Inferior parietal cortex (tissue), 1 donor: ENCODE data around the gene CAPZA2.
"Not testable (repeated sequence)": the region's sequence is repeated elsewhere in the genome, so short reads cannot be mapped to it uniquely, and the experiment has no call there.

ENCODE experiments used
- DNase-seq: peaks from one replicate; pipeline ENCODE4 v3.0.0-alpha.2; 2016; ENCODE audit errors: extremely low spot score

The CAPZA2 gene

DNA sequence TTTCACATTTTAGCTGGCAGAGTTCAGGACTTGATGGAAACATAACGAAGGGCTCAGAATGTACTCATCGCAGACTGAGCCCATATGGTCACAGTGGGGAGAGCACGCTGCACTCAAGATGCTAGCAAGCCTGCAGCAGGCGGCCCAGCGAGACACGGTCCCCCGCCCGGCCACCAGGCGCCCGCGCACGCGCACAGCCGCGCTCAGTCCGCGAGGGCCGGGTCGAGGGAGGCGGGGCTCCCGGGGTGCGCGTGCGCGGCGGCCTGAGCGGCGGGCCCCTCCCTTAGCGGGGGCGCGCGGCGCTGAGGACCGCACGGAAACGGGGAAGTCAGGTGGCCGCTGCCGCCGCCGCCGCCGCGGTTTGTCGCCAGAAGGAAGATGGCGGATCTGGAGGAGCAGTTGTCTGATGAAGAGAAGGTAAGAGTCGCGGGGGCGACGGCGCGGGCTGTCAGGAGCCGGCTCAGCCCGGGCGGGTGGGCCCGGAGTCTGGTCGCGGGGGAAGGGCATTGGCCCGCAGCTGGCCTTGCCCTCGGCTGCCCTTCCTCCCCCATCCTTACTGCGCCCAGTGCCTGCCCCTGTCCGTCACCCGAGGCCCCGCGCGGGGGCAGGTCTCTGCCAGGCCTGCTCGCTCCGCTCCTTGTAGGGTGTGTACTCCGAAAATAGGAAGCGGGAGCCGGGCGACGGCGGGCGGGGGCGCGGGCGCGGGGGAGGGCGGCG lies at the start of gene CAPZA2:
TSS of gene CAPZA2 (plus strand) at position 354 of the 717 bp plus-strand sequence. CDS start at position 379, 25 bp downstream.
- peak; percentile 92 for DNase-seq

DNA sequence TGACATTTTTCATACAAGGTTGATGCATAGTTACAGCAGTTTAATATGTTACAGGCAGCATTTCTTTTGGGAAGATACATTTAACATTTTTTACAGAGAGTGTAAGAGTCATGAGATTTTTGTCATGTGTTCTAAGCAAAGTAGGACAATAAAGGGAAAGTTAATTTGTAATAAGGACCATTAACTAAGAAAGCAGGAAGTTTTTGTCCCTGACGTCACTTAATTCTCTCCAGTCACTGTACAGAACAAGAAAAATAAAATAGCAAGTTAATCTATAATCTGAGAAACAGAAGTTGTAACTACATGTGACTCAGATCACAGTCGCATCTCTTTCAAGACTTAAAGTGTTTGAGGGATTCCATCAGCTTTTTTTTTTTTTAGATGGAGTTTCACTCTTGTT lies 49.5 kb upstream of the CAPZA2 start:
- DNase-seq = no peak

DNA sequence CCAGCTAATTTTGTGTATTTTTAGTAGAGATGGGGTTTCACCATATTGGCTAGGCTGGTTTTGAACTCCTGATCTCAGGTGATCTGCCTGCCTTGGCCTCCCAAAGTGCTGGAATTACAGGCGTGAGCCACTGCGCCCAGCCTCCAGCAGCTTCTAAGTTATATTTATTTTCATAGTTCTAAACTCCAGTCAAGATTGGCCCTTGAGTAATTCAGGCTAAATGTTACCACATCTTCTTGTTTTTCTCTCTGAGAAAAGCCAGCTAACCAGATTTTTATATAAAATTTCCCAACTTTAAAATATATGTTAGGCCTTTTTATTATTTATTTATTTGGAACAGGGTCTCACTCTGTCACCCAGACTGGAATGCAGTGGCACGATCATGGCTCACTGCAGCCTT lies 49.0 kb upstream of the CAPZA2 start:
- not testable (repeated sequence) for DNase-seq

DNA sequence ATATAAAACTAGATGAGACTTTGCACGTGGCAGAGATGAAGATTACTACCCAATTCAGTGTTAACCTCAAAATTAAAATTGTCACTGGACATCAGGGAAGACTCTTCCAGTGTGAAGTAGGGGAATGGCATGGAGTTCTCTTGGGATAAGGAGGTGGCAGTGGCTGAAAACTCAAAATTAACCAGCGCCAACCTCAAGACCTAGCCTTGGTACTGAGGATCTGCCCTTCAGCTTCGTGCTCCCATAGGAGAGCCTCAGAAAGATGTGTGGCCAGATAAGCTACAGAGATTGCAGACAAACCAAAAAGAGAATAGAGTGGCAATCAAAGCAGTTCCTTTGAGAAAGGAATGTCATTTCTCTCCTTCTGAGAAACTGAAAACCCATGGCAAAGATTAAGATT lies 47.3 kb upstream of the CAPZA2 start:
- DNase-seq = no peak

DNA sequence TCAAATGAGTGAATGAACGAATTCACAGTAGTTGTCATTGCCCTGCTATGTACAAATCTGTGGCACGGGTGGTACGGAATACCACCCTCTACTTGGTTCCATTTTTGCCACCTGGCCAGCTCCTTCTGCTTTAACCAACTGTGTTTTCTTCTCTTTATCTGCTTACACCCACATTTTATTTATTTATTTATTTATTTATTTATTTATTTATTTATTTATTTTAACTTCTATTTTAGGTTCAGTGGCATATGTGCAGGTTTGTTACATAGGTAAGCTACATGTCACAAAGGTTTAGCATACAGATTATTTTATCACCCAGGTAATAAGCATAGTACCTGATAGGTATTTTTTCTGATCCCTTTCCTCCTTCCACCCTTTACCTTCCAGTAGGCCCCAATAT lies 42.2 kb upstream of the CAPZA2 start:
- DNase-seq = no peak

DNA sequence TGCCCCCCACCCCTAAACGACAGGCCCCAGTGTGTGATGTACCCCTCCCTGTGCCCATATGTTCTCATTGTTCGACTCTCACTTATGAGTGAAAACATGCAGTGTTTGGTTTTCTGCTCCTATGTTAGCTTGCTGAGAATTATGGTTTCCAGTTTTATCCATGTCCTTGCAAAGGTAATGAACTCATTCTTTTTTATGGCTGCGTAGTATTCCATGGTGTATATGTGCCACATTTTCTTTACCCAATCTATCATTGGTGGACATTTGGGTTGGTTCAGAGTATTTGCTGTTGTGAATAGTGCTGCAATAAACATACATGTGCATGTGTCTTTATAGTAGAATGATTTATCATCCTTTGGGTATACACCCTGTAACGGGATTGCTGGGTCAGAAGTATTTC lies 40.7 kb upstream of the CAPZA2 start:
- not testable (repeated sequence) for DNase-seq

DNA sequence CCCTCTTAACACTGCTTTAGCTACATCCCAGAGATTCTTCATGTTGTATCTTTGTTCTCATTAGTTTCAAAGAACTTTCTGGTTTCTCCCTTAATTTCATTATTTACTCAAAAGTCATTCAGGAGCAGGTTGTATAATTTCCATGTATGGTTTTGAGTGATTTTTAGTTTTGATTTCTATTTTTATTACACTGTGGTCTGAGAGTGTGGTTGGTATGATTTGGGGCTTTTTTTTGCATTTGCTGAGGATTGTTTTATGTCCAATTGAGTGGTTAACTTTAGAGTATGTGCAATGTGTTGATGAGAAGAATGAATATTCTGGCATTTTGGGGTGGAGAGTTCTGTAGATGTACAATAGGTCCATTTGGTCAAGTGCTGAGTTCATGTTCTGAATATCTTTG lies 37.9 kb upstream of the CAPZA2 start:
- DNase-seq = no peak

DNA sequence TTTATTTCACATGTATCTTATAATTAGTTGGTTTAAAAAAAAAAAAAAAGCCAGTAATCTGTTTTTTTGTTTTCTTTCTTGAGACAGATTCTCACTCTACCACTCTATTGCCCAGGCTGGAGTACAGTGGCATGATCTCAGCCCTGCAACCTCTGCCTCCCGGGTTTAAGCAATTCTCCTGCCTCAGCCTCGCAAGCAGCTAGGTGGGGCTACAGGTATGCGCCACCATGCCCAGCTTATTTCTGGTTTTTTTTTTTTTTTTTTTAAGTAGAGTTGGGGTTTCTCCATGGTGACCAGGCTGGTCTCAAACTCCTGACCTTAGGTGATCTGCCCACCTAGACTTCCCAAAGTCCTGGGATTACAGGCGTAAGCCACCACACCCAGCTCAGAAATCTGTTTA lies 34.1 kb upstream of the CAPZA2 start:
- no peak for DNase-seq

DNA sequence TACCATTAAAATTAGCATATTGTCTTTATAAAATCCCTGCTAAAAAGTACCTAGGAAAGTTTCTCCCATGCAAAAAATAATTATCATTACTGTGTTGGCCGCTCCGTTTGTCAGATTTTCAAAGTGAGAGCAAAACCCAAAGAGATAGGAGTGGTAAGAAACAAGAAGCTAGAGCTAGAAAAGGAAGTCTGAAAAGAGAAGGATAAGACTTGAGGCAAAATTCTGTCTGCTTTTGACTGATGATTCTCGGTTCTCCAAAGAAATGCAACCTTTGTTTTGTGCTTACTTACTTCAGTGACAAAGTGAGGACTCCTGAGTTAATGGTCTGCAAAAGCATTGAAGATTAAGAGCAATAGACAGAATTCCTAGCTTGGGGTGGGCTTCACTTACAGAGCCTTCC lies 33.3 kb upstream of the CAPZA2 start:
- DNase-seq = no peak

DNA sequence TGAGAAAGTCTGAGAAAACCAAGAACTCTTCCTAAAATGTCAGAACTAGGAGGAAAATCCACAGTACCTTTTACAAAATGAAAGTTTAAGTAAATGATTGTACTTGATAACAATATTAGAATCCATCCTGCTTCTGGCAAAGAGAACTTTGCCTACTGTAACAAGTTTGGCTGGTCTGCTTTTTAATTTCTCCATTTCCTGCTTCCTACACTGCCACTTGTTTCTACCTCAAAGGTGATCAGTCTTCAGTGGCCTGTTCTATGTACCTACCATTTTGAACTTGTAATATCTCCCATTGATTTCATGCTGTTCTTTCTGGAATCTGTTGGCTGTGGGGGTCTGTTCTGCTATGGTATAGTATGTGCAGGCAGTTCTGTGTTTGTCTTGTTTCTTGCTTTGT lies 32.9 kb upstream of the CAPZA2 start:
- no peak for DNase-seq

DNA sequence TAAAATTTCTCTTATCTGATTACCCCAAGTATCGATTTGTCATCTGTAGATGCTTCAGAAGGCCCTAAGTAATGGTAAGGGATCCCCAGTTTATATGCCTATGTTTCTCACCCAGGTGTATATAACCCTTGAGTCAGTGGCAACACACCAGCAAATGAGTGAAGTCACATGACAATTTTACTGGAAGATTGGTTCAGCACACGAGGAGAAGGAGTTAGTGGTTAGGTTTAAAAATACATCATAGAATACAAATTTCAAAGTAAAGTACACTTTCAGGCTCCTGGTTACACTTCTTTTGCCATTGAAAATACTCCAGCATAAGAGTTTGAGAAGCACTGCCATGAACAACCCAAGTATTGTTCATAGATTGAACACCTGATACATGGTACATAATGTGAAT lies 29.7 kb upstream of the CAPZA2 start:
- DNase-seq = no peak

DNA sequence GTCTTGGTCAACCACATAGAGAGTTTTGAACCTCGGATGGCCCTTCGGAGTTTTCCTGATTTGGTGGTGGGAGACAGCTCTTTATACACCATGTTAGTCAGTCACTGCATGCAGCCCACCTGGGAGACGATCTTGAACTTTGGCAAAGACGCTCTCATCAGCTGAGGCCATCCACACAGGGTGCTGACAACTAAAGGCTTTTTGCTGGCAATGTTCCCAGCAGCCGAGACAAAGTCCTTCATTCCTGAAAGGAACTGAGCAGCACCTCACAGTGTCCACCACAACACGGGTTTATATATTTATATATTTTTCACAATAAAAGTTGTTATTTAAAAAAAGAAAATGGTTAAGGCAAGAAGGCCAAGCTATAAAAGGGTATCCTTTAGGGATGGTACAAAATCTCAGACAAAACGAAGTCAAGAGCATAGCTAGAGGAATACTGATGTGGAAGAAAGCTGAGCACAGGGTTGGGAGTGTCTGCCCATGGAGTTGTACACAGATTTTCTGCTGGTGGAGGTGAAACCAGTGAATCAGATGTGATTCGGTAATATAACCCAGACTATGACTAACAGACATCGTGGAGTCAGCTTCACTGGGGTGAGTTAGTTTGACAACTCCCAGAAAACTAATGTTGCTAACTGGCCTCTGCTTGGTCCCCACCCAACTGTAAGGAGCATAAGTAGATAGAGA lies 27.4 kb upstream of the CAPZA2 start:
- DNase-seq = no peak

DNA sequence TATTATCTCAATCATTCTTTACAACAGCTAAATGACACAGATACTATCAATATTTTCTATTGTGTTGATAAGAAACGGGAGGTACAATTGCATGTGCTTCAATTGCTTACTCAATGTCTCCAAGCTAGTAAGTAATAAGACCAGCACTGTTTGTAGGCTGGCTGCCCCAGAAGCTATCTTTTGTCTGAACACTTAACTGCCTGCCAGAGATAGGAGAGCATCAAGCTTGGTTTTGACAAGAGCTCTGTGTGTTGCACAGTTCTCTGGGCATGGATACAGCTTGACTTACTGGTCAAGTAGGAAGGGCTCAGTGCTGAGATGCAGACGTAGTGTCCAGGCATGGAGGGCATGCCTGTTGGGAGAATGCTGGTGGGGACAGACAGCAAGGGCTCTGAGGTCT lies 26.3 kb upstream of the CAPZA2 start:
- DNase-seq = no peak

DNA sequence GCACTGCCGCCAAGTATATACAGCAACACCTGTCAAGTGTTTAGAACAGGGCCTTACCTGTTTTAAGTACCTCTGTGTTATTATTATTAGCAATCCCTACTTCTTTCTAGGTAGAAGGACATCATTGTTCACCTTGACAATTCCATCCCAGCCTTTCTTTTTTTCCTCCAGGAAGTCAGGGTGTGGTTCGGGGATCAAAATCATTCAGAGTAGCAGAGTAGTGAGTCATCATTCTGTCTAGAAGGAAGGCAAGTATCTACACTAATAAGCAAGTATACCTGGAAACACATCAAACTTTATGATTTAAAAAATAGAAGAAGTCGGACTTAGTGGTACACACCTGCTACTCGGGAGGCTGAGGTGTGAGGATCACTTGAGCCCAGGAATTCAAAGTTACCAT lies 25.5 kb upstream of the CAPZA2 start:
- DNase-seq = no peak

DNA sequence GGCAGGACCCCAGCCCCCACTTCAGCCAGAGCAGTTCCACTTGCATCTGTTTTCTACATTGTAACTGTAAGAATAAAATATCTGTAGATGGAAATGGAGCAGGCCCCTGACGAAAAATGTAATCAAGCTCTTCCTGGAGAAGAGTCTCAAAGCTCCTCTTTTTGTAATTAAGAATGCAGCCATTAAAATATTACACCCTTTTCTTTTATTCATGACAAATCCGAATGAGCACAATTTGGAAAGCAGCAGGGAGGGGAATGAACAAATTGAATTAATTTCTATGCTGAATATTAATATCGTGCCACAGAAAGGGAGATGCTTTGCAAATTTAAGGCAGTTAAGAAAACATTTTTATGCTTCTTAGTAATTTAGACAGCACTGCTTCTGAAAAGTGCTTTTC lies 24.8 kb upstream of the CAPZA2 start:
- DNase-seq = no peak

DNA sequence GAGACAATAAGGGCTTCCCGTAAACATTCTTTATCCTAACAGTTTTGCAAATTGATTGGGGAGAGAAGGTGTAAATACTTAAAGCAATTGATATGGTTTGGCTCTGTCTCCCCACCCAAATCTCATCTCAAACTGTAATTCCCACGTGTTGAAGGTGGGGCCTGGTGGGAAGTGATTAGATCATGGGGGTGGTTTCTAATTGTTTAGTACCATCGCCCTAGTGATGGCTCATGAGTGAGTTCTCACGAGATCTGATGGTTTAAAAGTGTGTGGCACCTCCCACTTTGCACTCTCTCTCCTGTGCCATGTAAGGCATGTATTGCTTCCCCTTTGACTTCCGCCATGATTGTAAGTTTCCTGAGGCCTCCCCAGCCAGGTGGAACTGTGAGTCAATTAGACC lies 22.1 kb upstream of the CAPZA2 start:
- DNase-seq = no peak

DNA sequence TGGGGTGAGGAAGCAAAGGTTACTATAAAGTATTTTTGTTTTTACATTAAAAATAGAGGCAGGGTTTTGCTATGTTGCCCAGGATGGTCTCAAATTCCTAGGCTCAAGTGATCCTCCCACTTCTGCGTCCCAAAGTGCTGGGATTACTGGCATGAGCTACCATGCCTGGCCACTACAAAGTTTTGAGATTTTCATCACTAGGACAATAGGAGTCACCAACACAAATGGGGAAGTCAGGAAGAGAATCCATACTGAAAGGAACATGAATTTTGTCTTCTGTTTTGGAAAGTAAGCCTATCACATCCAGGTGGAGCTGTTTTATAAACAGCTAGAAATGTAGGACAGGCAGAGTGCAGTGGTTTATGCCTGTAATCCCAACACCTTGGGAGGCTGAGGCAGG lies 20.0 kb upstream of the CAPZA2 start:
- DNase-seq = no peak

DNA sequence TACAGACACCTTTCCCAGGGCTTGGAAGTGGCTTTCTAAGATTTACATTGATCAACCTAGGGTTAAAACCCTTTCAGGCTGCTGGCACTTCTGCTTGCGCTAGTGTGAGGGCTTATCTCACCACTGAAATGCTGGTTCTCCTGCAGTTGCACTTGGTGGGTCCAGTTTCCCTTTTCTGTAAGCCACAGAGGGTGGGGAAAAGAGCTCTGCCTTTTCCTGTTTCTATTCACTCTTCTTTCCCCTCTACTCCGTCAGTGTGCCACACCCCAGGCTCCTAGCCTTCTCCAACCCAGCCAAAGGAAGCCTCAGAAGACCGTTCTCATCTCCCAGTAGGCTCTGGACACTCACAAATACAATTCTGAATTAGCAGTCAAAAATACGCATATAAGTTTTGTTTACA lies 19.0 kb upstream of the CAPZA2 start:
- no peak for DNase-seq

DNA sequence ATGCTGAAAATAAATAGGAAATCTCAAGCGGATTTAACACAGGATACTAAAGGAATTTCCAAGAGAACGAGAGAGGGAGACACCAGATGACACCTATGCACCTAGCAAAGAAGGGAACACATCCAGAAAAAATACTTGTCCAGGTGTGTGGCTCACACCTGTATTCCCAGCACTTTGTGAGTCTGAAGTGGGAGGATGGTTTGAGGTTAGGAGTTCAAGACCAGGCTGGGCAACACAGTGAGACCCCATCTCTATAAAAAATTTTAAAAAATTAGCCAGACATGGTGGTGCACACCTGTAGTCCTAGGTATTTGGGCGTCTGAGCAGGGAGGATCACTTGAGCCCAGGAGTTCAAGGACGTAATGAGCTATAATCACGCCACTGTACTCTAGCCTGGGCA lies 11.2 kb upstream of the CAPZA2 start:
- no peak for DNase-seq

DNA sequence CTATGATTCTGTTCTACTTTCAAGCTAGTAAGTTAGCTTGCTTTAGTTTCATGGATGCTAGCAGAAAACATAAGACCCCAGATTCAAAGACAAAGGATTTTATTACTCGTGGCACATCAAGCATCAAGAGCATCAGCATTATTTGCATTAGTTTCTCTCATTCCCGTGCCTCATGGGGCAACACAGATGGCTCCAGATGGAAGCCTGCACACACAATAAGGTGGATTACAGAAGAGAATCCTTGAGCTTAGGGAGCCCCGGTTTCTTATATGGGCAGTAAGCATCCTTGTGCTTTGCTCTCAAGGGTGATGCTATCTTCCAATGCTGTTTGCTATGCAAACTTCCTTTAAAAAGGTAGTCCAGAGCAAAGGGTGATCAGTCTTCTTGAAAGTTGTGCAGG lies 10.7 kb upstream of the CAPZA2 start:
- no peak for DNase-seq

DNA sequence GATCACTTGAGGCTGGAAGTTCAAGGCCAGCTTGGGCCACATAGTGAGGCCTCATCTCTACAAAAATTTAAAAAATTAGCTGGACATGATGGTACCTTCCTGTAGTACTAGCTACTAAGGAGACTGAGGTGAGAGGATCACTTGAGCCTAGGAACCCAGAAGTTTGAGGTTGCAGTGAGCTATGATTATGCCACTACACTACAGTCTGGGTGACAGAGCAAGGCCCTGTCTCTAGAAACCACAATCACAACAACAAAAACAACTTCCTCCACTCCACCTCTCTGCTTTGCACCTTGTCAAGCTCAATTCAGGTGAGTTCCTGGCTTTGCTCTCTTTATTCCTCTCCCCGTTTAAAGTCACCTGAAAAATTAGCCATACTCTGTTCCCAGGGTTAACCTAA lies 8.3 kb upstream of the CAPZA2 start:
- no peak for DNase-seq

DNA sequence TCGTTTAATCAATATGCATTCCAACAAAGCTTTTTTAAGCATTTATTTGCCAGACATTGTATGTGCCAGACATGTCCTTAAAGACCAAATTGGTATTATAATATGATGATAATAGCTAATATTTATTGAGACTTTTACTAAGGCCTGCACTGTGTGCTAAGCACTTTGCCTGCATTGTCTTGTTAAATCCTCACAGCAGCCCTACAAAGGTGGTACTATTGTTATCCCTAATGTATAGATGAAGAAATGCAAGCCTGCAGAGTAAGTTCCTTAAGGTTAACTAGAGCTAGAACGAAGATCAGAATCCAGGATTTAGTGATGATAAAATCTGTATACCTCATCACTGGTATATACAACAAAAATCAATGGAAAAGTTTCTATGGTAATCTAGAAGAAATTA lies 5.3 kb upstream of the CAPZA2 start:
- no peak for DNase-seq

DNA sequence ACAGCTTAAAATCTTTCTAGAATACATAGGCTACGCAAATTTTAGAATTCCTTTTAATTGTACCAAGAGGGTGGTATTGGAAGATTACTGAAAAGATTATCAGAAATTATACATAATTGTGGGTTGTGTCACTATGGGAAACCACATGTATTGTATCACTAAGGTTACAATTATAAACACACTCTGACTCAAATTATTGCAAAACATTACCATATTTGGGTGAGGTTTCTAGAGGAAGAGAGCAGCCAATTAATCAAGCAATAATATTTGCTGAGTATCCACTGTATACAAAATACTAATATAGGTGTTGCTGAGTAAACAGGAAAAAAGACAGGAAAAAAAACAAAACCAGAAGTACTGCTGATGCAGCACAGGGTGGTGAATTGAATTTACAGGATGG lies 3.1 kb upstream of the CAPZA2 start:
- DNase-seq = no peak

DNA sequence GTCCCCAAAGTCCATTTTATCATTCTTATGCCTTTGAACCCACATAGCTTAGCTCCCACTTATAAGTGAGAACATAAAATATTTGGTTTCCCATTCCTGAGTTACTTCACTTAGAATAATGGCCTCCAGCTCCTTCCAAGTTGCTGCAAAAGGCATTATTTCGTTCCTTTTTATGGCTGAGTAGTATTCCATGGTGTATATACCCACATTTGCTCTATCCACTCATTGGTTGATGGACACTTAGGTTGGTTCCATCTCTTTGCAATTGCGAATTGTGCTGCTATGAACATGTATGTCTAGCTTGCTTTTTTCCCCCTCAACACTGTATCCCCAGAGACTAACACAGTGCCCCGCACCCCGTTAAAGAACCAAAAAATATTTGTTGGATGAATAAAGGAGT lies 670 bp upstream of the CAPZA2 start:
- no peak for DNase-seq
